ENCODE data around the gene TMEM109. TPM values are rescaled to one million over a fixed set of nuclear protein-coding genes. Genes with fewer than 3 reads are reported as not detected.

Gene TMEM109
- total RNA-seq, 1 donor from 2014 or later, result 138 TPM

DNA sequence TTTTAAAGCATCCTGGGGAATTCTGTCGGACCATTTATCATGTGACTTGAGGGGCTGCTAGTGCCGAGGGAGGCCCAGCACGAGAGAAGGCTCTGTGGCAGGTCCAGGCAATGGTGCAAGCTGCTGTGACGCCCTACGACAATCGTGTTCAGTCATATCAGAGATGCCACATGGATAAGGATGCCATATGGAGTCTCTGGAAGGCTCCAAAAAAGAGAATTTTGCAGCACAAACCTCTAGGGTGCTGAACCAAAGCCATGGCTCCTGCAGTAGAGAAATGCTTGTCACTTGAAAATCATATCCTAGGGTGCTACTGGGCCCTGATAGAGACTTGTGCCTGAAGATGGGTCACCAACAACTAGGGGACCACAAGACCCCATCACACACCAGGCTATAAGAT, 50.8 kb downstream of the TMEM109 start:
- H3K36me3 Mint-ChIP-seq (ENCODE audit: low read depth), result no peaks in the 10 kb centered on the region

DNA sequence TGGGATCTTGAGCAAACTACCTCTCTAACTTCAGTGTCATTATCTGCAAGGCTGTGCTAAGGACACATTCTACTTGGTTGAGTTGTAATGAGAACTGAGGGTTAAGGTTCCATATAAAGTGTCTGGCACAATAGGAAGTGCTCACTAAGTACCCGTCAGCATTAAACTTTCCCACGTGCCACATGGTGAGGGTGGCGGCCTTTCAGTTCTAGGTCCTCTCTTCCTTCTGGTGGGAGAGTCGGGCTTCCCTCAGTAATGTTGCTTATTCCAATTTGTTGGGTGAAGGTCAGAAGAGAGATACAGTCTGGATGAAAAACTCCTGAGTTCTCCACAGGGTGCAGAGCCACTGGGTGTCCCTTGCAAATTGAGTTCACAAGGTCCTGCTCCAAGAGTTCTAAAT, 52.9 kb downstream of the TMEM109 start:
- H3K36me3 Mint-ChIP-seq (ENCODE audit: low read depth), result no peaks in the 10 kb centered on the region
- DNase-seq (ENCODE audit: low spot score), result no peak
- H3K4me3 Mint-ChIP-seq, result no peak overlapping the region
- H3K9me3 Mint-ChIP-seq, result no peaks in the 10 kb centered on the region
- peaks cover 24% of the 10 kb centered on the region for H3K4me1 Mint-ChIP-seq (ENCODE audit: low read depth)
- intact Hi-C loops (cut with micrococcal nuclease), result no loop called here
- H3K27ac Mint-ChIP-seq, result no peak overlapping the region
- peaks cover 22% of the 10 kb centered on the region for H3K27me3 Mint-ChIP-seq (ENCODE audit: insufficient read depth)

More for the DNA sequence above, 50.8 kb downstream of the TMEM109 start:
- H3K4me1 Mint-ChIP-seq (ENCODE audit: low read depth), result peaks cover 7% of the 10 kb centered on the region
- intact Hi-C loops (cut with micrococcal nuclease), result no loop called here
- no peaks in the 10 kb centered on the region for H3K9me3 Mint-ChIP-seq
- H3K27me3 Mint-ChIP-seq (ENCODE audit: insufficient read depth), result peaks cover 31% of the 10 kb centered on the region
- no peak for DNase-seq (ENCODE audit: low spot score)
- no peak overlapping the region for H3K4me3 Mint-ChIP-seq
- no peak overlapping the region for H3K27ac Mint-ChIP-seq

DNA sequence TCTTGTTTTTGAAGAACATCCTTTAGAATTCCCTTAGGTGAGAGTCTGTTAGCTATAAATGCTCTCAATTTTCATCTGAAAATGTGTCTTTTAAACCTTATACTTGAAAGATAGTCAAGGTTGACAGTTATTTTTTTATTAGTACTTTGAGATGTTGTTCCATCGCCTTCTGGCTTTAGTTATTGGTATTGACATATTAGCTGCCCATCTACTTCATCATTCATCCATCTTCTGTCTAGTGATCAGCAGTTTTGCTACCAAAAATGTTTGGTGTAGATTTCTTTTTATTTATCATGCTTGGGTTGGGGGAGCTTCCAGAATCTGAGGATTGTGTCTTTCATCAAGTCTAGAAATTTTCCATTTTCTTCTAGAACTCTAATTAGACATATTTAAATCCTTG, 54.3 kb downstream of the TMEM109 start:
- H3K9me3 Mint-ChIP-seq, result no peaks in the 10 kb centered on the region
- no peak overlapping the region for H3K4me3 Mint-ChIP-seq
- intact Hi-C loops (cut with micrococcal nuclease), result no loop called here
- H3K27me3 Mint-ChIP-seq (ENCODE audit: insufficient read depth), result peaks cover 14% of the 10 kb centered on the region
- peaks cover 8% of the 10 kb centered on the region for H3K36me3 Mint-ChIP-seq (ENCODE audit: low read depth)
- H3K27ac Mint-ChIP-seq, result no peak overlapping the region
- DNase-seq (ENCODE audit: low spot score), result no peak
- H3K4me1 Mint-ChIP-seq (ENCODE audit: low read depth), result peaks cover 25% of the 10 kb centered on the region

DNA sequence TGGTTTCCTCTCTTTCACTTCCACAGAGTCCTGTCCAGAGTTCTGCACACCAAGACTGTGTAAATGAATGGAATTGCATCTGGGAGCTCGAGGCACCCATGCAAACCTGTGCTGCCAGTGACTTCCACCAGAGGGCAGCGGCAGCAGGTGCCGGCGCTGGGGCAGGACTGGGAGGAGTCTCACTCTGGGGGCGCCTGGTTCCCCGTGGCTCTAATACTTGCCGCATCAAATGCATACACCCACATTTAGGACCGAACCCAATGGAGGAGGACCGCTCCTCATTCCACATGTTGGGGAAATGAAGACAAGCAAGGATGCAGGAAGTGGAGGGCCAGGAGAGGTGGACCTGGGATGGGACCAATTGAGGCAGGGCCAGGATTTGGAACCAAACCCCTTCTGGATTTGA, 56.4 kb downstream of the TMEM109 start:
- Mint-ChIP-seq H3K4me3 (peak overlapping the region; percentile 47), H3K9me3 (no peaks in the 10 kb centered on the region), H3K4me1 (ENCODE audit: low read depth) (peaks cover 43% of the 10 kb centered on the region), H3K36me3 (ENCODE audit: low read depth) (peaks cover 25% of the 10 kb centered on the region), H3K27ac (no peak overlapping the region), H3K27me3 (ENCODE audit: insufficient read depth) (peaks cover 12% of the 10 kb centered on the region)
- DNase-seq (ENCODE audit: low spot score), result peak; percentile 68
- intact Hi-C loops (cut with micrococcal nuclease), result loop anchor here (1.0 kb wide), 5 partner anchors 8 to 217 kb away; partner anchors contain the start of gene VPS37C

DNA sequence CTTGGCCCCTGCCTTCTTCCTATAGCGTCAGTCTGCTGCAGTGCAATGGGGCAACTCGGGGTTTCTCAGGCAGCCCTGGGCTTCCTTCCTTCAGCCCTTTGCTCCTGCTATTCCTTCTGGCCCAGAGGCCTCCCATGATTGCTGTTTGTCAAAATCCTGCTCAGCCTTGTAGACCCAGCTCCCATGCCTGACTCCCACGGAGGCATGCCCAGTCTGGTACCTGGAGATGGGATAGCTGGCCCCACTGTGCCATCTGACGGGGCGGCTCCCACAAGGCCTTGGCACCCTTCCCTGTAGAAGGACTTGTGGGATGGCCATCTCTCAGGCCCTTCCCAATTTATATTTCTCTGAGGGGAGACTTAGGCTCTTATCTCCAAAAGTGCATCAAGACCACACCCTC, 56.9 kb downstream of the TMEM109 start:
- H3K36me3 Mint-ChIP-seq (ENCODE audit: low read depth), result peaks cover 27% of the 10 kb centered on the region
- peaks cover 9% of the 10 kb centered on the region for H3K27me3 Mint-ChIP-seq (ENCODE audit: insufficient read depth)
- no peak for DNase-seq (ENCODE audit: low spot score)
- peaks cover 43% of the 10 kb centered on the region for H3K4me1 Mint-ChIP-seq (ENCODE audit: low read depth)
- peak overlapping the region; percentile 86 for H3K4me3 Mint-ChIP-seq
- intact Hi-C loops (cut with micrococcal nuclease), result loop anchor here (1.0 kb wide), 6 partner anchors 7 to 216 kb away; partner anchors contain the start of gene VPS37C
- no peaks in the 10 kb centered on the region for H3K9me3 Mint-ChIP-seq
- peak overlapping the region; percentile 100 for H3K27ac Mint-ChIP-seq

DNA sequence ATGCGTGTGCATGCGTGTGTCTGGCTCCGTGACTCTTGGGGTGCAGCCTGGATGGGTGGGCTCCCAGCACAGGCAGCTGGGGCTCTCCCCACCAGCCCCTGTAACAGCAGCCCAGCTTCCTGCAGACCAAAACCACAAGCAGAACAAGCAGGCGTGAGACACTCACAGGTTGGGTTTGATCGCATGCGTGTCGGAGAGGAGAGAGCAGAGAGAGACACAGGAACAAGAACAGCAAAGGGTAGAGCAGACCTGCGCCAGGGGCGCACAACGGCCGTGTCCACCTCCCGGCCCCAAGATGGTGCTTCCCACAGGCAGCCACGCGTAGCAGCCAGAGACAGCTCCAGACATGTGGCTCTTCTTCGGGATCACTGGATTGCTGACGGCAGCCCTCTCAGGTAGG, 57.6 kb downstream of the TMEM109 start, which contains the start of gene CD6:
Gene CD6 (plus strand): TSS at position 161 of the 400 bp plus-strand sequence. CDS start 186 bp downstream, at position 347.
- no peaks in the 10 kb centered on the region for H3K9me3 Mint-ChIP-seq
- peaks cover 9% of the 10 kb centered on the region for H3K27me3 Mint-ChIP-seq (ENCODE audit: insufficient read depth)
- intact Hi-C loops (cut with micrococcal nuclease), result loop anchor here (1.0 kb wide), 1 partner anchor 56 kb away; no protein-coding TSS in a partner anchor
- peak; percentile 62 for DNase-seq (ENCODE audit: low spot score)
- H3K36me3 Mint-ChIP-seq (ENCODE audit: low read depth), result peaks cover 33% of the 10 kb centered on the region
- H3K4me3 Mint-ChIP-seq, result peak within 1 kb of the TSS; percentile 86
- peak within 1 kb of the TSS; percentile 100 for H3K27ac Mint-ChIP-seq
- peaks cover 49% of the 10 kb centered on the region for H3K4me1 Mint-ChIP-seq (ENCODE audit: low read depth)

DNA sequence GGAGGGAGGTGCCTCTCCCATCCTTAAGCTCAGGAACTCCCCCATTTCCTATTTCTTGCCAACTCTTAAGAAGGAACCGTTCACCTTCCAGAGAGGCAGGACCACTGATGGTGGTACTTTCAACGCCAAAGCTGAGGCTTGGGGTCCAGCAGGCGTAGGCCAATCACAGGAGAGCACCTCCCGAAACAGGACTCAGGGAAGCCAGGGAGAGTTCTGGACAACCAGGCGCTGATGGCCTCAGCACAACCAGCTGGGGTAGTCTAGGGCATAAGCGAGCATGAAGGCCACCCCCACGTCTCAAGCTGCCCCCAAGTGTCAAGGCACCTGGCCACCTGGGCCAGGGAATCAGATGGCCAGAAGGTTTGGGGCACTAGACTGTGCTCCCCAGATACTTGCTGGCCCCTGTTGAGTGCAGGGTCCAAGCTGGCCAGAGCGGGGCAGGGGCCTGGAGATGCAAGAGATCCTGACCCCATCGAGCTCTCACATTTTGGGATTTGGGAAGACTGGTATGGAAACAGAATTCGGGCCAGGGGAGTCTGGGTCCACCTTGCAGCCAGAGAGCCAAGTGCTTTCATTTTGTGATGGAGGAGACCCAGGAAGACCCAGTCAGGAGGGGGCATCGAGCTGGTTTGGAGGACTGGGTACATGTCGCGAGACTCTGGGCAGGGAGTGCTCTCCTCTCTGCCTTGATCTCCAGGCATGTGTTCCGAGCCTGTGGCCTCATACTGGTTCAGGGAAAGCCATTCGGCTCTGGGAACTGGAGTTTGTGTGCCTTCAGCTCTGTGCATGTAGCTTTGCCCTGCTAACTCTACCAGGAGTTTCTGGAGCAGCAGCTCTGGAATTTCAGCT, 58.4 kb downstream of the TMEM109 start:
- H3K4me1 Mint-ChIP-seq (ENCODE audit: low read depth), result peaks cover 58% of the 10 kb centered on the region
- H3K27me3 Mint-ChIP-seq (ENCODE audit: insufficient read depth), result peaks cover 7% of the 10 kb centered on the region
- peak overlapping the region; percentile 100 for H3K27ac Mint-ChIP-seq
- H3K4me3 Mint-ChIP-seq, result peak overlapping the region; percentile 86
- no peaks in the 10 kb centered on the region for H3K9me3 Mint-ChIP-seq
- no peak for DNase-seq (ENCODE audit: low spot score)
- peaks cover 38% of the 10 kb centered on the region for H3K36me3 Mint-ChIP-seq (ENCODE audit: low read depth)
- intact Hi-C loops (cut with micrococcal nuclease), result no loop called here

Other genes with a start within 250 kb of the TMEM109 start
- gene MS4A8, start 214.5 kb upstream of the TMEM109 start, total RNA-seq, result not detected in 2 replicates
- not detected in 2 replicates for gene MS4A18, start 189.4 kb upstream of the TMEM109 start, total RNA-seq
- gene MS4A15, start 157.3 kb upstream of the TMEM109 start, total RNA-seq, result not detected in 2 replicates
- gene MS4A10, start 128.8 kb upstream of the TMEM109 start, total RNA-seq, result not detected in 2 replicates
- 88.2 and 92.2 TPM in 2 replicates for gene CCDC86, start 72.0 kb upstream of the TMEM109 start, total RNA-seq
- gene PTGDR2, start 58.2 kb upstream of the TMEM109 start, total RNA-seq, result 0.10 TPM in 2 replicates
- gene ZP1, start 46.6 kb upstream of the TMEM109 start, total RNA-seq, result not detected in 2 replicates
- 221 and 222 TPM in 2 replicates for gene PRPF19, start 7.6 kb upstream of the TMEM109 start, total RNA-seq
- gene TMEM132A, start 10.3 kb downstream of the TMEM109 start, total RNA-seq, result 2.4 and 3.2 TPM in 2 replicates
- gene SLC15A3, start 38.0 kb downstream of the TMEM109 start, total RNA-seq, result 1.7 and 2.0 TPM in 2 replicates
- gene CD6, start 57.5 kb downstream of the TMEM109 start, total RNA-seq, result 411 and 416 TPM in 2 replicates
- 336 and 339 TPM in 2 replicates for gene CD5, start 188.3 kb downstream of the TMEM109 start, total RNA-seq
- 11.5 and 11.6 TPM in 2 replicates for gene VPS37C, start 247.3 kb downstream of the TMEM109 start, total RNA-seq